Left kidney (tissue), 2 donors: ENCODE data around the gene GOSR2. TPM values are rescaled to one million over a fixed set of nuclear protein-coding genes. Genes with fewer than 3 reads are reported as not detected.
"Not testable (repeated sequence)": the region's sequence is repeated elsewhere in the genome, so short reads cannot be mapped to it uniquely, and the experiment has no call there.

Experiments
- DNase-seq: peaks from one replicate; pipeline ENCODE4 v3.0.0-alpha.2; 2013
- polyA plus RNA-seq: library from polyadenylated mRNA; unstranded; fragments of 120-200 nt; gene quantifications from one replicate; pipeline ENCODE4 v1.2.1, GENCODE V29; 2013; ENCODE audit not compliant: insufficient read length

Gene GOSR2
- polyA plus RNA-seq, 1 donor = 66.0 TPM

DNA sequence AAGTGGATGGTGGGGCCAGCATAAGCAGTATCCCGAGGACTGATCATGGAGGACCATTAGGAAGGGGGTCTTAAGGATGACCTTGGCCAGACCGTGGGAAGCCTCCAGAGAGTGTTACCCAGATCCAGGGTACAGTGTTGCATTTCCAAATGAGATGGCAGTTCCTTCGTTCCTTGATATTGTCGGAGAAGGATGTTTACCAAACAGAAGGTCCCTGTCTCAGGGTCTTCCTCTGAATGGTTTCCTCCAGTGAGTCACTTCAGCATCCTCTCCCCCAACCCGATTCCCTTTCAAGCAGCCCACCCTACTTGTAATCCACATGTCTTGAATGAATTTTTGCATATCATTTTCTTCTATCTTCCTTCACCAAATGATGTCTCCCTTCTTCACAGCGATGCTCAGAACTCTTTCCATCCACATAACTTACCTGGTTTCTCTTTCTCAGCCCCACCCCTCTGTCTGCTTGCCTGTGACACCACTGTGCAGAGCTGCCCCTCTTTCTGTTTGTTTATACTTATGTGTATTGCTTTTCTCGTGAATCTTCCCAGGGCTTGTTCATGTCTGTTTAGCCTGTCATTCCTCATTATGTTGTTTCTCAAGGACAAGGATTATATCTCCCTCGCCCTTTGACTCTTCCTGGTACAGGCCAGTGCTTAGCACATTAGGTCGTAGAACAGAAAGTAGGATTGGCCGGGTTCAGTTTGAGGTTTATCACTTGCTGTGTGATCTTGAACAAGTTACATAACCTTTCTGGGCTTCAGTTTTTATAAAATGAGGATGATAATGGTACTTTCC, 5.7 kb downstream of the GOSR2 start:
- DNase-seq = no peak

DNA sequence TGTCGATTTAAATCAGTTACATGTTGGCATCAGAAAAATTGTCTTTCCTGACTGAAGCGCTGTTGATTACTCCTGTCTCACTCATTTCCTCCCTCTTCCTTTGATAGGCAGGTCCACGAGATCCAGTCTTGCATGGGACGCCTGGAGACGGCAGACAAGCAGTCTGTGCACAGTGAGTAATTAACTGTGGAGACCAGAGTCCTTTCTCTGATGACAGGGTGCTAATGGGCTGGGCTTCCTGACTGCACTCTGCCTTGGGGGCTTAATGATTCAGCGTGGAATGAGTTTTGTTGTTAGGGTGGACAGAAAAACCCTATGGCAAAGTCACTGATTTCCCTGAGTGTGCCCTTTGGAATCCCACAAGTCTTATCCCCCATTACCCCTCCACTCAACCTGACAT, 6.5 kb downstream of the GOSR2 start:
- DNase-seq = no peak

DNA sequence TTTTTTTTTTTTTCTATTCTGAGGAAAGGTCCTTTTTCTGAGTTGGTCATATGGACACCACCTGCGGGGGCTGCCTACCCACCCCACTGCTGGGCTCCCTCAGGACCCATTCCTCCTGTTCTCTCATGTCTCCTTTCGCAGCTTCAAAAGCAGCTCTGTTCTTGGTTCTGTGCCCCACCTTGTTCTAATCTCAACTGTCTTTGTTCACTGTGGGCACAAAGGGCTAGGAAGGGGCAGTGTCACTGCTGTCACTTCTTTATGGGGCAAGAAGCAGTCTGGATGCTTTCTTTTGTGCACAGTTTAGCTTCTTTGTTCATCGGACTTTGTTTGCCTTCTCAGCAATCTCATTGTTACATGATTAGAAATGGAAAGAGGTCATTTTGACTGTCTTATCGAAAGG, 7.1 kb downstream of the GOSR2 start:
- DNase-seq = no peak

DNA sequence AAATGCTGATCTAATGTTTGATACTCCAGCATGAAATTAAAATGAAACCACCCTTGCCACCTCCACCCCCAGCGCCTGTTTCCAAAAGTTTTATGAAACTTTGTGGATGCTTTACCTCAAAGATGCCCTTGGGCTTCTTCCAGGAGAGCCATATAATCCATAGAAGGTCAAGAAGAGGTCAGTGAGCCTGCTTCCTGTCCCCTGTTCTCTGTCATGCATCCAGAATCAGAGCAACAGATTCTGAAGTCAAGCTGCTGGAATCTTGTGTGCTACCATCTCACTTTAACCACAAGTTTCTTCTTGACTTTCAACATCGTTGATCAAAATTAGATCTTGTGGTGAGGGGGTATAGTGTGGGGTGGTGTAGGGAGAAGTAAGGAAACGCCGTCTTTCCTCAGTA, 8.6 kb downstream of the GOSR2 start:
- no peak for DNase-seq

DNA sequence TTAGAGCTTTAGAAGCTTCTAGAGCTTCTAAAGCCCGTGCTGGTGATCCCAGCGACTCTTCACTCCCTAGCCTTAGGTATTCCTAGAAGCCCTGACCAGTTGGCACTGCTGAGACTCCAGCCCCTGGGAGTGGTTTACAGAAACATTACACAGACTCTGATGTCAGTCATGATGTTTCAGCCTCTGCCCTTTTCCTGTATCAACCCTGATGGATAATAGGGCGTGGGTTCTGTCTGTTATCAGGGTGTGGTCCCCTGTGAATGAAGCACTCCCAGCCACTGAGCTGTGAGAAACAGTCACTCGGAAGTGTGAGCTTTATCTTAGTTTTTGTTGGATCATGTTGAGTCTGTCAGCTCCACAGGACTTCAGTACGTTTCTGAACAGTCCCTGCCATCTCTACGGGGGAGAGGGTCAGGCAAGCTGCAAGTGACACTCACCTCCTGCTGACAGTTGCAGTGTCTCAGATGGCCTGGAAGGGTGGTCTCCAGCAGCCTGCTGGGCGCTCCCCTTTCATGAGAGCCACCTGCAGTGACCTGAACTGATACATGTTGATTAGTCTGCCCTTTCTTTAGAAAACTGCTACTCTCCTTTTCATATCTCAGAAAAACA, 12.8 kb downstream of the GOSR2 start:
- DNase-seq = no peak

DNA sequence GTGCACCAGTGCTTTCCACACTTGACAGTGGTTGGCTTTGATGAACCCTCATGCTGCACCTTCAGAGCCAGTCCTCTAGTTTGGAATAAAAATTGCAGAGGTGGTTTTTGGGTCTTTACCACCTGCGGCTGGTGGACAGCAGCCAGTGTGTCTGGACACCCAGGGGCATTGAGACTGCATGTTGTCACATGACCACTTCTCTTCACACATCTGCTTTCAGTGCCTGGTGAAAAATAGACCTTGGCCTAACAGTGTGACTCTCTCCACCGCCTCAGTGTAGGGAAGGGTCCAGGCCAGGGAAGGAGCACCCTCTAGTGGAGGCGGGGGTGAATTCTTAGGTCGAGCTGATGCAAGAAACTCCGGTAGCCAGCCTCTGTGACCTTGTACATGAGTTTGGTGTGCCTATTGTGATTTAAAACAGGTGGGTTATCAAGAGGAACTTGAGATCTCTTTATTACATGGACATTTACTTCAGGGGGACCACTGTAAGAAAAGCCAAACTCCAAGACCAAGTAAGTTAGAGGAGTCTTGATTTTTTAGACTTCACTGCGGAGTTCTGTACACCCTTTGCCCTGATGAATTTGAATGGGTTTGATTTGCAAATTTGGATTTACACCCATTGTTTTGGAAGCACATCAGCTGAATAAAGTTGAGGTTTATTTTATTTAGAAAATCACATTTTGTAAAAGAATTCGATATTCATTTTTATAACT, 17.9 kb downstream of the GOSR2 start:
- DNase-seq = peak; percentile 72

DNA sequence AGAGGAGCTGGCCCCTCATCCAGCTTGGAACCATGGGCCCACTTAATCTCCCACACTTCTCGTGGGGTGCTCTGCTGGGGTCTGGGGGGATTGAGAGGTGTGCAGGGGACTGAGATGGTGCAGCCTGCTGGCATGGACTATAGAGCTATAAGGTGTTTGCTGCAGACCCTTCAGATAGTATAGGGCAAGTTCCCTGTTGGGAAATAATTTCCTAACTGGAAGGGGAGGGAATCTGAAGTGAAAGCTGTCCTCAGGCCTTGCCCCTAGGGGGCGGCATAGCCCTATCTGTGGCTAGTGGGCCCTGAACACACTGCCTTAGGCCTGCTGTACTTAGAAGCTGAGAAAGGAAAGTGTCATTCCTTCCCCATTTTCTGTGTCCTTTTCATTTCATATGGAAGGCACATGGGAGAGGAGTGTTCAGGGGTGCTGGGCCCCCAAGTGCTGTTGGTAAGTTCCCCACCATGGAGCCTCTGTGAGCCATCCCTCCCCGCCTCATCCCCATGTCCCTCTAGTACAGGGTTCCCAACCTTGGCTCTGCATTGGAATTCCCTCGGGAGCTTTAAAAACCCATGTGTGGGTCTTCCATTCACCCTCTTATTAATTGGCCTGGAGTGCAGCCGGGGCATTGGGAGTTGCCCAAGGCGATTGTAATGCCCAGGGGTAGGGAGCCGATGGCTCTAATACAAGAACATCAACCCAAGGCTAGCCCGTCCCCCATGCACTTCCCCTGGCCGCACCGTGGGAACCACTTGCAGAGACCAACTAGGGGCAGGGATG, 19.7 kb downstream of the GOSR2 start:
- DNase-seq = peak; percentile 57

DNA sequence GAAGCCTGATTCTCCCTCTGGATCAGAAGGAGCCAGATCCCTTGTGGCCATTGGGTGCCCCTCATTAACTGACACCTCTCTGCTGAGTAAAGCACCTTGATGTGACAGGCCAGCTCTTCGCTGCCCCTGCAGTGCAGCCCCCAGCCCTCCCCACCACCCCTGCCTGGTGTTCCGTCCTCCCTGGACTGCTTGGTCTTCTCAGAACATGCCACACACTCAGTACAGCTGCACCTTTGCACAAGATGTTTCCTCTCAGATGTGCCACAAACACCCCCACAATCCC, 20.2 kb downstream of the GOSR2 start:
- no peak for DNase-seq

DNA sequence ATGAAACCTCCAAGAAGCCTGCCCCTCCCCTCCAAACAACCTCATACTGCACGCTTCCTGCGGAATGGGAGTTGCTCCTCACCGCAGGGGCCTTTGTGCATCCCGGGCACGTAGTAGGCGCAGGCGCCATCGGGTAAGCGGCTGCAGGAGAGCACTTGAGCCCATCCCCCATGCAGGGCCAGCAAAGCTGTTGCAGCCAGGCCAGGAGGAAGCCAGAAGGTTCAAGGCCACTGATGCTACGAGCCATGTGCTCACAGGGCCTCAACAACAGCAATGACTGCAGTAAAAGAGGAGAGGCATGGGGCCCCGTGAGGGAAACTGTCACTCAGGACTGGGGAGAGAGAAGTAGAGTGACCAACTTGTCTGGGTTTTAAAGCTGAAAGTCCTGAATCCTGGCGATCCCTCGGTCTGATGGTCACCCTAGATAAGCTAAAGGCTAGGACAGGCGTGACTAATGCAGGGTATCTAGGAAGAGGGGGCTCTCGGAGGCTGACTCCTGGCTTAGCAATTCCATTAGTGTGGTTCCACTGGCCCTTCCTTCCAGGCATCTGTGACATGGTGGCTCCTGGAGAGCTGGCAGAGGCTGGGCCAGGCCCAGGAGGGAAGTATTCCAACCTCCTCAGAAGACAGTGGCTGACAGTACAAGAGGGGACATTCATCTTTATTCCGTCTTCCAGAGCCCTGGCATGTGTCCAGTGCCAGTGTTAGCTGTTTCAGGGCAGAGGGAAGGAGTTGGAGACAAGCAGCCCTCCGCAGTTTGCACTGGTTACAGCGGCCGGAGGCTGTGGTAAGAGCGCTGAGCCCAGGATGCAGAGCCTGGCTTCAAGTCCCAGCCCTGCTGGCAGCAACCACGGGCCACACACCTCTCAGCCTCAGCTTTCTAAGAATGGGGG, 20.8 kb downstream of the GOSR2 start:
- DNase-seq = no peak

DNA sequence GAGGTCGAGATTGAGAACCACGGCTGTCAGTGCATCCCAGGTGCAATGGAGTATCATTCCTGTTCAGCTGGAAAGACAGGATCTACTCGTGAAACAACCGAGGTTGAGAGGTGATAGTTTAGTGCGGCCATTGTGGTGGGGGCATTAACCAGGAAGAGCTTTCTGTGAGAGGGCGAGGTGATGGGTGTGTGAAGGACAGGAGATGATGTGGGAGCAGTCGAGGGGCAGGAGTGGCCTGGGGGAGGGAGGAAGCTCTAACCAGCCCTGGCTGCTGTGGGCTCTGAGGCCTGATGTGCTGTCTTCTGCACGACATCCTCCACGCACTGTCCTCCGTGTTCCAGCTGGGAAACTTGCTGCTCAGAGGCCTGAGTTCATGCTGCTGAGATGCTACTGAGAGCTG, 22.0 kb downstream of the GOSR2 start:
- no peak for DNase-seq

DNA sequence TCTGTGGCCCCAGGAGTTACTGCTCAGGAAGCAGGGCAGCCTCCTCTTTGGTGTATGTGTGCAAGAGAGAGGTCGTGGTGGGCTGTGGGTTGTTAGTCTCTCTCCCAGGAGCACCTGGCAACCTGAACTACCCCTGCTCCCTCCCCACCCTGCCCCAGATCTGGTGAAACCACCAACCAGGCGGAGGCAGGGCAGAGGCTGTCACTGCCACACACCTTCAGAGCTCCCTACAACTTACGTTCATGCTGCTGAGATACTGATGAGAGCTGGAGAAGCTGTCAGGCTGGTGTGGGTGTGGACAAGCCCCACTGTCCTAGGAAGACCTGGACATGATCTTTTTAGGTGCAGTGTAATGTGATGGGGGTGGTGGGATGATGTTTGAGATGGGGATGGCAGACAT, 24.3 kb downstream of the GOSR2 start:
- no peak for DNase-seq

DNA sequence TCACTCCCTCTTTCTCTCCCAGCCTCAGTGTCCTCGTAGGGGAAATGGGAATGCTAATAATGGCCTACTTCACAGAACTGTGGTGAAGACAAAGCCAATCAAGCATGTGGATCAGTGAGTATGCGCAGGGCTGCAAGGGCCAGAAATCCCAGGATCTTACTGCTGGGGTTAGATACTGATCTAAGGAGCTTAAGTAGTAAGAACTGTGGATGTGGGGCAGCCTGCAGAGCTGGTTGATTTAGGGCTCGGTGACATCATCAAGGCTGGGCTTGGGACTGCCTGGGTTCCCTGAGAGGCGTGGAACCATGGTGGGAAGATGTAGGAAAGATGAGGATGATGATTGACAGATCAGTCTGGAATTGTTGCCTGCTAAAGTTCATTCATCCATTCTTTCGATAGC, 25.6 kb downstream of the GOSR2 start:
- DNase-seq = no peak

DNA sequence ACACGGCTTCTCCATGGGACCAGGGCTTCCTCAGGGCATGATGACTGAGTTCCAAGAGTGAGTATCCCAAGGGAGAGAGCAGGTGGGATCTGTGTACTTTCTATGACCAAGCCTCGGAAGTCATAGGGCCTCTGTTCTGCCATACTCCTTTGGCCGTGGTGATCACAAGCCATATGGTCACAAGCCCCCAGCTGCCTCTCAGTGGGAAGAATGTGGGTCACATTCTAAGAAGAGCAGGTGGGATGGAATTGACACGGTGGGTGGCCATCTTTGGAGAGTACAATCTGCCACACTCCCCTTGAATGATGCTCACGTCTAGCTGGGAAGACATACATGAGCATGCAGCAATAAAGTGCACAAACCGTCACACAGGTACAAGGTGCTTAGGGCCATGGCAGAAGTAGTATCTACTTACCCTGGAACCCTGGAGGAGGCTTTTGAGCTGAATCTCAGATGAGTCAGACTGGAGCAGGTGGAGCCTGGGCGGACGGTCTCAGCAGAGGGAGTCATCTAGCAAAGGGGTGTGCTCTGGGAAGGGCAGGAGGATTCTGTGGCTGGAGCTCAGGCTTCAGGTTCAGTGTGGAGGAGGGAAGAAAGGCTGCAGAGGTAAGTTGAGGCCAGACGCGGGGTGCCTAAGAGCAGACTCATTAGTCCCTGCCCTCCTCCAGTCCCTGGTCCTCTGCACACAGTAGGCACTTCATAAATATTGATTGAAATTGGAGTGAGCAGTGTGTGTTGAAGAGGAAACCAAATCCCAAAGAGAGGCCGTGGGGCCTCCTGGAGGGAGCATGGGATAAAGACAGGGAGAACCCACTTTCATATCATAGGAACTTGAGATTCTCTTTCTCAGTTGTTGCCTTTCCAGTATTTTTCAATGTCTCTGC, 26.6 kb downstream of the GOSR2 start:
- DNase-seq = no peak

DNA sequence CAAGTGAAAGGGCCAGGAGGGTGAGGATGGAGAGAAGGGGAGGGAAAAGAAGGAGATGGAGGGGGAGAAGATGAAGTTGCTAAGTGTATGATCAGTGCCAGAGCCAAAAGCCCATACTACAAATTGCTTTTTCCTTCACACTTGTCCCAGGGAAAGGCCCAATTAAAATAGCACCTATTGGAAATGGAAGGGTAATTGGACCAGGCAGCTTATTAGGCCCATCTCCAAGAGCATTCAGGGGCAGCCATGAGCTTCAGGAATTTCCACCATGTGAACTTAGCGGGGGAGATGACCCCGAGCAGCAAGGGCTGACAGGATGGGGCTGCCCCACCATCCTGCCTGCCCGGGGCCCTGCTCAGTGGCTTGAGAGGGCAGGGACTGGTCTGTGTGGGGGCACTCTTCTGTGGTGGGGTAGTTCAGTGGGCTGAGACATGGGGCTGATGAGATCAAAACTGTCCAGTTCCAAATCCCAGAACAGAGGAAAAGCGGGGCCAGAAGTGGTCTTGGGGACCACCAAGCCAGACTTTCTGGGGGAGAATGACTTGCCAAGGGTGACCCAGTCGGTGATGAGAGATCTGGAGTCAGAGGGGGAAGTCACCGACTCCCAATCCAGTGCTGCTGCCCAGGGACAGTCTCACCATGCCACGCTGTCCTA, 27.5 kb downstream of the GOSR2 start:
- no peak for DNase-seq

DNA sequence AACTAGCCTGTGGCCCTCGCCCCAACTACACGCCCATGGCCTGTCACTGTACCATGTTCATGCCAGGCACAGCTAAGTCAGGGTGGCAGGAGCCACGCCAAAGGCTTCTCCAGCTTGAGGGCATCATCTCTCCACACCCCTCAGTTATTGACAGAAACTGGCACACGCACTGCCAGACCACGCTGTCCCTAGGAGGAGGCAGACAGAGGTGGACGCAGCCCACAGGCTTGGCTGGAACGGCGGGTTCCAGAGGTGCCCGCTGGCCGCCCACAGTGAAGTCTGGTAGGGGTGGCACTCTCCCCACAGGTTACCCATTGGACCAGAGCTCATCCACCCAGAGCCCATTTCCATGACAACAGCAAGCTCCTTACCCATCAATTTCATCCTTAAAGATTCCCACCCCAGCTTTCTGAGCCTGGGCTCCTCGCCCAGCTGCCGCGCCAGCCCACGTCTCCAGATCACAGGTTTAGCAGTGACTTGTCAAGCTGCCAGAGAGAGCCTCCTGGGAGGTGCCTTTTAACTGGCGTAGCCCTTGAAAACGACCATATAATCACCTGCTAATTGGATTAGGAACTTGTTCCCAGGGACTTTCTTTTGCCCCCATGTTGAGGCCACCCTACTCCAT, 28.1 kb downstream of the GOSR2 start:
- DNase-seq = no peak

DNA sequence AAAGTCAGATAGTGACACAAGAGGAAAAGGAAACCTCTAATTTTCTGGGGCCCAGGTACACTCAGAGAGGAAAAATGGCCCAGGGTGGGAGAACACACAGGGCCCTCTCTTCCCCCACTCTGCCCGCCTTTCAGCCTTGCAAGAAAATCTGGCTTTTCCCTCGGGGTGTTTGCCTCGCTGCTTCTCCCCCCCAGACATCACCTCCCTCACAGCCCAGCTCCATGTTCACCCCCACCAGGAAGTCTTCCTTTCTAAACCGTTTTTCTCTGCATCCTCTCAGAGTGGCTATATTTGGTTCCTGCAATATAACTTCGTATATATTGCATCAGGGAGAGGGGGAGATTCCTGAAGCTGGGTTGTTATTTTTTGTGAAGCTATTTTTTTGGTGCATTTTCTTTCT, 28.7 kb downstream of the GOSR2 start:
- DNase-seq = no peak

DNA sequence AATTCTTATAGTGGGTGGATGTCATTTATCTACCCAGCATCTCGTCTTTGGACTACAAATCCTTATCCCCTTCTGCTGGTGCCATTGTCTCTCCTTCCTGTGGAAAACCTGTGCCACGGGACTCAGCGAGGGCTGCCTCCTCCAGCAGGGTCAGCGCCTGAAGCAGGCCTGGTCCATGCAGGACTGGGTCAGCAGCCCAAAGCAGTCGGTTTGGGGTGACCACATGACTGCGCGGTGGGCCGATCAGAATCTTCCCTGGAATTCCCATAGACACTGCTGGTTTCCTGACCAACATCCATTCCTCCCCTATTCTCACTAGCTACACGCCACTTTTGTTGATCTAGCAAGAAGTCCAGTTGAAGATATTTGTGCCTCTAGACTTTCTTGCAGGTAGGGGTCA, 29.2 kb downstream of the GOSR2 start:
- DNase-seq = no peak

DNA sequence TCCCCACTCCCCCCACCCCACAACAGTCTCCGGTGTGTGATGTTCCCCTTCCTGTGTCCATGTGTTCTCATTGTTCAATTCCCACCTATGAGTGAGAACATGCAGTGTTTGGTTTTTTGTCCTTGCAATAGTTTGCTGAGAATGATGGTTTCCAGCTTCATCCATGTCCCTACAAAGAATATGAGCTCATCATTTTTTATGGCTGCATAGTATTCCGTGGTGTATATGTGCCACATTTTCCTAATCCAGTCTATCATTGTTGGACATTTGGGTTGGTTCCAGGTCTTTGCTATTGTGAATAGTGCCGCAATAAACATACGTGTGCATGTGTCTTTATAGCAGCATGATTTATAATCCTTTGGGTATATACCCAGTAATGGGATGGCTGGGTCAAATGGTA, 30.2 kb downstream of the GOSR2 start:
- DNase-seq = not testable (repeated sequence)

DNA sequence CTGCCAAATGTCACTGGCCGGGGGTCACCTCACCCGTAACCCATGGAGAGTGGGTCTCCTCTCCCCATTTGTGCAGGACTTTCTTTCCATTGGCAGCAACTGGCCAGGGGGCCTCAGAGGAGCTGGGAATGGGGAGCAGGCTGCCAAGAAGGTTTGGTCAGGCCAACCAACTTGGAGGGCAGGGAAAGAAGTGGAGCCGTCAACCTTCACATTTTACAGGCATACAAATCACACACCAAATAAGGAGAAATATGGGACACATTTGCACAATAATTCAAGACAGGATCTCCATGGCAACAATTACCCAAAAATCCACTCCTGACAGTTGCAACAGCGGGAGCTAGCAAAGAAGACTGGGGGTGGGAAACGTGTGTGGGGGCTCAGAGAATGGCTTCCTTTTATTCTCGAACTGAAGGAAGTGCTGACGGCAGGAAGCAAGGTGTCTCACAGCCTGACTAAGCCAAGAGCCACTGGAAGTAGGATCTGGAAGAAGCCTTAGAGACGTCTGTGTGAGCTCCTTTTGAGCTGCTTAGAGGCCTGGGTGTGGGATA, 35.2 kb downstream of the GOSR2 start:
- DNase-seq = no peak
